ENCODE measurements around the gene RHEX. TPM values are rescaled to one million over a fixed set of nuclear protein-coding genes. Genes with fewer than 3 reads are reported as not detected.
"Not testable (repeated sequence)": the region's sequence is repeated elsewhere in the genome, so short reads cannot be mapped to it uniquely, and the experiment has no call there.

Gene RHEX, protein sequence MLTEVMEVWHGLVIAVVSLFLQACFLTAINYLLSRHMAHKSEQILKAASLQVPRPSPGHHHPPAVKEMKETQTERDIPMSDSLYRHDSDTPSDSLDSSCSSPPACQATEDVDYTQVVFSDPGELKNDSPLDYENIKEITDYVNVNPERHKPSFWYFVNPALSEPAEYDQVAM
- 0.24 TPM for total RNA-seq
- long read RNA-seq, partial matches to known transcripts = 0 of 1 reads
- long read RNA-seq, other reads (novel, unspliced or antisense) = 0 of 1 reads

DNA sequence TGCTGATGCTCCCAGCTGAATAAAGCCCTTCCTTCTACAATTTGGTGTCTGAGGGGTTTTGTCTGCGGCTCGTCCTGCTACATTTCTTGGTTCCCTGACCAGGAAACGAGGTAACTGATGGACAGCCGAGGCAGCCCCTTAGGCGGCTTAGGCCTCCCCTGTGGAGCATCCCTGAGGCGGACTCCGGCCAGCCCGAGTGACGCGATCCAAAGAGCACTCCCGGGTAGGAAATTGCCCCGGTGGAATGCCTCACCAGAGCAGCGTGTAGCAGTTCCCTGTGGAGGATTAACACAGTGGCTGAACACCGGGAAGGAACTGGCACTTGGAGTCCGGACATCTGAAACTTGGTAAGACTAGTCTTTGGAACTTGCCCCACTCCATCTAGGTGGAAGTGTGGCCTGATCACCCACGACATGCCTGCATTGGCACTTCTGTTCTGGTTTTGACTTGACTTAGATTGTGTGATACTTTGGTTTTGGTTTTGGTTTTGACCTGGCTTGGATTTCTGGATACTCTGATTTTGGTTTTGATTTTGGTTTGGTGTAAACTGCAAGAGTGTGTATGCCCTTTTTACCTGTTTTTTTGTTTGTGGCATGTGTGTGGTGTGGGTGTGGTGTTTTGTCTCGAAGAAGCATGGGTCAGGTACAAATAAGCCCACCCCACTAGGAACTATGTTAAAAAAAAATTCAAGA, at the start of gene RHEX:
RHEX (plus strand) TSS at position 255 of the 692 bp plus-strand sequence. CDS start 44,656 bp downstream, outside the sequence.
- intact Hi-C loops (cut with DNase I); DNase-seq (ENCODE audit: low spot score): not testable (repeated sequence)

GRCh38 chr1:206003854-206004800, 48.8 kb upstream of the RHEX start:
- no peak for DNase-seq (ENCODE audit: low spot score)
- intact Hi-C loops (cut with DNase I) = no loop called here

GRCh38 chr1:206004826-206005225, 48.1 kb upstream of the RHEX start:
- intact Hi-C loops (cut with DNase I) = no loop called here
- DNase-seq (ENCODE audit: low spot score) = no peak

DNA sequence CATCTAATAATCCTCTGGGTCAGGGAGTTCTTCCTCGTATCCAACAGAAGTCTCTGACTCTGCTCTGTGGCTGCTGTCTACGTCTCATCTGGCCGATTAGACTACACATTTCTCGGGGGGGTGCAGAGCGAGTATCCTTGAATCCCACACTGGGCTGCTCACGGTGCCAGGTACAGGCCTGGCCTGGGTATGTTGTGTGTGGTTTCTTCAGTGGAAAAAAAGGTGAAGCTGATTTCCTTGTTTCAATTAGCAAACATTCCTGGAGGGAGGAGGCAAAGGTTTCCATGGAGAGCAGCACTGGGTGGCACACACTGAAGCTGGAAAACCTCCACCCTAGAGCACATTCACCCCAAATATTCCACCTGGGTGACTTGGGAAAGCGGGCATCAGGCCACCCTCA, 47.7 kb upstream of the RHEX start:
- no peak for DNase-seq (ENCODE audit: low spot score)
- intact Hi-C loops (cut with DNase I) = no loop called here

GRCh38 chr1:206005778-206006180, 47.2 kb upstream of the RHEX start:
- no peak for DNase-seq (ENCODE audit: low spot score)
- intact Hi-C loops (cut with DNase I) = no loop called here

- intact Hi-C loops (cut with DNase I) = no loop called here
- no peak for DNase-seq (ENCODE audit: low spot score)
Measured at GRCh38 chr1:206006946-206007345, 46.0 kb upstream of the RHEX start.

- intact Hi-C loops (cut with DNase I) = no loop called here
- no peak for DNase-seq (ENCODE audit: low spot score)
Measured at GRCh38 chr1:206010060-206010459, 42.9 kb upstream of the RHEX start.

- intact Hi-C loops (cut with DNase I) = no loop called here
- DNase-seq (ENCODE audit: low spot score) = no peak
Measured at GRCh38 chr1:206011057-206011456, 41.9 kb upstream of the RHEX start.

GRCh38 chr1:206012086-206012859, 40.7 kb upstream of the RHEX start:
- intact Hi-C loops (cut with DNase I) = no loop called here
- DNase-seq (ENCODE audit: low spot score) = peak; percentile 89

DNA sequence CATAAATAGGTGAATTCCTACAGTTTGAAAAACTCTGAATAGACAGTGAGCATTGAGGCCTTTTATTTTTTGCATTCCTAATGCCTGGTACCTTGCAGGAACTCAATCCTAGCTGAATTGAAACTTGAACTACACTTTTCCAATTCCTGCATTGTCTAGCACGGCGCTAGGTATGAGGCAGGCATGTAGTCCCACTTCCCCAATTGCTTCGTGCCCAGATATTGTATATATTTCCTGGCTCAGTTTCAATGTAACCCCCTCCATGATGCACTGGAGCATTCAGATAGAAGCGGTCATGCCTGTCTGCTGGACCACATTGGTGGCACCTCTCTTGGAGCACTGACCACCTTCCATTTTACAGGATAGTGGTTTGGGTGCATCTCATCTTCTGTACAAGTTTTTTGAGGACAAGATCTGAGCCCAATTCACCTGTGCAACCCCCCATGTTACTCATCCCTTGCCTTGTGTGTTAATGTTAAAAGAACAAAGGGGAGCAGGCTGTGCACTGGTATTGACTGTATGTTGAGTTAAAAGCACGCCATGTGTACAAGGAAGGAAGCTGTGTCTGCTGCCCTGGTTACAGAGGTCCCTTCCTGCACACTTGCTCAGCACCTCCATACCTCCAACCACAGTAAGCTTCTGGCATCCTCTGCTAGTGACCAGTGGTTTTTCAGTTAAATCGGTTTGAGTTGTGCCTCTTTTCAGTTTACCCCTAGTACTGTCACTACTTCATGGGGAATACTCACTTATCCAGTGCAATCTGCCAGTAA, 39.8 kb upstream of the RHEX start:
- no peak for DNase-seq (ENCODE audit: low spot score)
- intact Hi-C loops (cut with DNase I) = no loop called here

DNA sequence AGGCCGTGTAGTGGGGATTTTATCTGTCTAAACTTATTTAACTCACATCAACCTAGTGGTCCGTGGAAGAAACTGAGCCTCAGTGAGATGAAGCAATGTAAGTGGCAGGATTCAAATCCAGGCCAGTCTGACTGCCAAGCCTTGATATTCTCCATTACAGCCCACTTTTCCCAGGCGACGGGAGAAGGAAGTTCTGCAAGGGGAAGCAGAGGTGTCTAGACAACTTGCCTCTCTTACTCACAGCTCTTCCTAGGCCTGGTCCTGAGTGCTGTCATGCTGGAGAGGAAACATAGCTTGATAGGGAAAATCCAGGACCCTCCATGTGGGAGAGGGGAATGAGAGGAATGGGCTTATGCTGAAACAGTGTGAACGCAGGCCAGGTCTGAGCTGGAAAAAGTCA, 38.4 kb upstream of the RHEX start:
- no peak for DNase-seq (ENCODE audit: low spot score)
- intact Hi-C loops (cut with DNase I) = no loop called here

GRCh38 chr1:206015071-206015470, 37.9 kb upstream of the RHEX start:
- no peak for DNase-seq (ENCODE audit: low spot score)
- intact Hi-C loops (cut with DNase I) = no loop called here

GRCh38 chr1:206020393-206021007, 32.5 kb upstream of the RHEX start:
- DNase-seq (ENCODE audit: low spot score) = no peak
- intact Hi-C loops (cut with DNase I) = no loop called here

DNA sequence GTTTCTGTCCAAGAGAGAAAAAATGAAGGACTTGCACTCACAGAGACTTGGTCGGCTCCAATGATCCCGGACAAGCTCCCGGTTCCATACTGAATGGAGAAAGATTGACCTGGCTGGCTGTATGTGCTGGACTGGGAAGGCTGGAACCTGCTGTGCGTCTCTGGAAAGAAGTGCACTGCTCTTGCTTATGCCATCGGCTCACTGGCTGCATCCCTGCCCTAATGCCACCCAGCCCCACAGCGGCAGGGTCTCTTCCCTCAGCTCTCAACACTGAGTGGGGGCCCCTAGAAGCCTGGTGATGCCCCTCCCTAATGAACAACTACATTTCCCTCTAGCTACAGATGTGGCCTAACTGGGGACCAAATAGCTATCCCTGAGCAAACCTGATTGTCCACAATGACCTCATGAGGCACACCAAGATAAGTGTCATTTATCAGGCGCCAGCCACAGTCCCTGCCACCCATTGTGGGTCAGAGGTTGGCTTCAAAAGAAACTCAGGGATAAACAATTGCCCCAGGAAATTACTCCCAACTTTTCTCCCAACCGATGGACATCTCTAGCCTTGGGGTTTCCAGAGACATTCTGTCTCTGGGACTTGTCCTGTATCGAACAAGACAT, 31.9 kb upstream of the RHEX start:
- DNase-seq (ENCODE audit: low spot score) = no peak
- intact Hi-C loops (cut with DNase I) = no loop called here

- intact Hi-C loops (cut with DNase I) = no loop called here
Measured at GRCh38 chr1:206021626-206022365, 31.2 kb upstream of the RHEX start.

DNA sequence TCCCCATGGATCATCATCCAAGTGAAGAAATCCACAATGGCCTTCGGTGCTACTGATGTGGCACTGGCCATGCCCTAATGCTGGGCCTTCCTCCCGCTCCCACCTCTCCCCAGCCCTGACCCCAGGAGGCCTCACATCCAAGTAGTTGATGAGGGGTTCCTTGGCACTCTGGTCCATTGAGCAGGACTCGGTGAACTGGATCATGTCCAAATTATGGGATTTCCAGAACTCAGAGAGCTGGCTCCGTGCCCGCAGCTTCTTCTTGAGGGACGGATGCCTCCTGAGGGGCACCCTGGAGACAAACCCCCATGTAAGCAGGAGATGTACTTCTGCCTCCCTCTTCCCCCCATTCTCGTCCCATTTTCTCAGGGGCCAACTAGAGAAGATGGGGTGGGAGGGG, 30.2 kb upstream of the RHEX start:
- intact Hi-C loops (cut with DNase I) = no loop called here

More at GRCh38 chr1:206021626-206022365, 31.2 kb upstream of the RHEX start:
- no peak for DNase-seq (ENCODE audit: low spot score)

GRCh38 chr1:206023695-206024094, 29.3 kb upstream of the RHEX start, which contains the start of gene CTSE:
Gene CTSE (minus strand): TSS chr1:206023895. CDS start chr1:206023791, 104 bp downstream.
- DNase-seq (ENCODE audit: low spot score) = no peak
- intact Hi-C loops (cut with DNase I) = no loop called here

More for the DNA sequence above, 30.2 kb upstream of the RHEX start:
- no peak for DNase-seq (ENCODE audit: low spot score)

All from cardiac septum (tissue), 1 donor.